Muscle of back (tissue), 11 donors: ENCODE results near the gene TIGD3. TPM values are rescaled to one million over a fixed set of nuclear protein-coding genes. Genes with fewer than 3 reads are reported as not detected.
A peak's percentile ranks its signal among the peaks of the same experiment; 100 is the strongest.

ENCODE experiments used
- DNase-seq, 3 donors: peaks; one replicate each; pipeline versions ENCODE4 v3.0.0 to v3.0.0-alpha.2; 2013
- polyA plus RNA-seq, 10 donors: library from polyadenylated mRNA; unstranded; fragments of 120-200 nt; gene quantifications; one replicate each; pipeline ENCODE4 v1.2.1, GENCODE V29; 2013; ENCODE audit not compliant: insufficient read length in 10 of 10

Gene TIGD3
- polyA plus RNA-seq, 10 donors: 0.10 to 0.22 (median 0.19) TPM; not detected in 2

GRCh38 chr11:65389294-65389980 lies 34.9 kb downstream of the TIGD3 start:
- no peak for DNase-seq

- DNase-seq: peak in 1 of 3 donors; percentile 22
These were observed 35.8 kb downstream of the TIGD3 start for GRCh38 chr11:65390099-65390941.

- peak in 1 of 3 donors; percentile 32 for DNase-seq
These were observed 36.4 kb downstream of the TIGD3 start for GRCh38 chr11:65390996-65391395.

GRCh38 chr11:65392186-65392829 lies 37.8 kb downstream of the TIGD3 start:
- no peak for DNase-seq

DNA sequence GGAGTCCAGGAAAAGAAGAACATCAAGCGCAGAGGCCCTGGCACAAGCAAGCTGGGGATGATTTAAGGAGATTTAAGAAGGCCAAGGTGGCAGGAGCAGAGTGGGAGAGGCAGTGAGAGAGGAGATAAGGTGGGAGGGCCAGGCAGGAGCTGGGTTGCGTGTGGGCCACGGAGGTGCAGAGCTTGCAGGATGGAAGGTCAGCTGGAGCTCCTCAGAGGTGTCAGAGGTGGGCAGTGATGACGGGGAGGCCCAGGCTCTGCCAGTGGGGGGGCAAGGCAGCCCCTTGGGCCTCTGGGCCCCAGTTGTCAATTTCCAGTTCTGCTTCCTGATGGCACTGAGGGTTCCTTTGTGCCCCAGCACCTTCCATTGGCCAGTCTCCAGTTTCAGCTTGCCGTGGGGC lies 38.3 kb downstream of the TIGD3 start:
- DNase-seq: no peak

GRCh38 chr11:65393513-65394079 lies 39.0 kb downstream of the TIGD3 start:
- no peak for DNase-seq

DNA sequence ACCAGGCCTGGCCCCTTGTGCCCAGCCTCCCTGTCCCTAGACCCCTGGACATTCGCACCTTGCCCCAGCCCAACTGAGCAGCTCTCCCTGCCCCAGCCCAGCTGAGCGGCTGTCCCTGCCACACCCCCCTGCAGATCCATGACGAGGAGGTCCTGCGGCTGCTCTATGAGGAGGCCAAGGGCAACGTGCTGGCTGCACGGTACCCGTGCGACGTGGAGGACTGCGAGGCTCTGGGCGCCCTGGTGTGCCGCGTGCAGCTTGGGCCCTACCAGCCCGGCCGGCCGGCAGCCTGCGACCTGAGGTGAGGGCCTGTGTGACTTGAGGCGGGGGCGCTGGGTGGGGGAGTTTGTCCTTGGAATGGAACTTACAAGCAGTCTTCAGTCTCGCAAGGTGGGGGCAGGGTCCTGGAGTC lies 39.6 kb downstream of the TIGD3 start:
- no peak for DNase-seq

GRCh38 chr11:65395961-65396530 lies 41.5 kb downstream of the TIGD3 start:
- no peak for DNase-seq

- DNase-seq: no peak
These were observed 42.5 kb downstream of the TIGD3 start for GRCh38 chr11:65396769-65397745.

- no peak for DNase-seq
These were observed 43.9 kb downstream of the TIGD3 start for GRCh38 chr11:65398362-65398910.

DNA sequence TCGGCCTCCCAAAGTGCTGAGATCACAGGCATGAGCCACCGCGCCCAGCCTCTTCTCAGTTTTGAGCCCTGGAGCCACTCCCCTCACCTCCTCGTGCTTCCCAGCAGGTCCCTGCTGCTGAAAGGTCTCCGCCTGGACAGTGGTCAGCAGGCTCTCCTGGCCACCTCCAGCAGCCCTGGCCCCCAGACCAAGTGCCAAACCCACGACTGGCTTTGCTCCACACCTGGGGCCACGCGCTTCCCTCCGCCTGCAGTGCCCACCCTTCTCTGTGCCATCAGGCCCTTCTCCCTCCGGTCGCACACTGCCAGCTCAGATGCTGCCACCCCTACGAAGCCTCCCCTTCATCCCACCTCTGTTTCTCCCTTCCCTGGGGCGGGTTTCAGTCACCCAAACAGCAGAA lies 44.7 kb downstream of the TIGD3 start:
- no peak for DNase-seq

DNA sequence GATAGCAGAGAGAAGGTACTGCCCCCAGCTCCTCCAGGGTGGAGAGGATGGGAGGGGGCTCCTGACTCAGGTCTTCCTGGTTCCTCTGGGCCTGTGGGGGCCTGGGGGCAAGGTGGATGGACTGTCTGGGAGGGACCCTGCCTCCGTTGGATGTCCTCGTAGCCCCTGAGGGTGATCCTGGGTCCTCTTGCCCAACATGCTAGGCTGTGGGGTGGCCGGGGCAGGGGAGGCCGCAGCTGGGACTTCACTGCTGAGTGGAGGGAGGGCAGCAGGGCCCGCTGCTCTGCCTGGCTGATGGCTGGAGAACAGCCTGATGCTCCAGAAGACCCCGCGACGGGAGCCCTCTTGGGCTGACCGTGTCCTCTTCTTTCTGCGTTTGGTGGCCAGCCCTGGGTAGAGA lies 45.3 kb downstream of the TIGD3 start:
- DNase-seq: no peak

DNA sequence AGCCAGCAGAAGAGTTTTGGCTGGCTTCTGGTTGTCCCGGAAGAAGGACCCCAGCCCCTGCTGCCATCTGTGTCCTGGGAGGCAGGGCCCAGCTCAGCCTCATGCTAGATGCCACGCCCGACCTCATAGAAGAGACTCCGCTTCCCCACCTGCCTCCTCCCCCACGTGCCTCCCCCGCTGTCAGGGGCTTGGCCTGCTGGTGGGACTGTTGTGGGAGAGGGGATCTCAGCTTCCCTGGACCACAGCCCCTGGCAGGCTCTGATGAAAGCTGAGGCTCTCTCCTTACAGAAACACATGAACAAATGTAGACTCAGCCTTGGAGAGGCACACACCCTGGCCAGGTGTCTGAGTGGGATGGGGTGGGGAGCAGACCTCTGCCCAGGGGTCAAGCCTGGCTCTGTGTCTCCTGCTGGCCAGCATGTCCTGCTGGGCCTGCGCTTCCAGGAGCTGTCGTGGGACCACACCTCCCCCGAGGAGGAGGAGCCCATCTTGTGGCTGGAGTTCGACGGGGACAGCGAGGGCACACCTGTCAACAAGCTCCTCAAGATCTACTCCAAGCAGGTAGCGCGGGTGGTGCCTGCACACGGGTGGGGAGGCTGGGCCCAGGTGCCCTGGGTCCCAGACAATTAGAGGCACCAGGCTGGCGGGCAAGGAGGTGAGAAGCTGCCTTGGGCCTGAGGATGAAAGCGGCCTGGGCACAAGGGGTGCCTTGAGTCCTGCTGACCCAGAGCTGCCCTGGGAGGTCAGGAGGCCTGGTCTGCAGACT lies 45.9 kb downstream of the TIGD3 start:
- DNase-seq: no peak

DNA sequence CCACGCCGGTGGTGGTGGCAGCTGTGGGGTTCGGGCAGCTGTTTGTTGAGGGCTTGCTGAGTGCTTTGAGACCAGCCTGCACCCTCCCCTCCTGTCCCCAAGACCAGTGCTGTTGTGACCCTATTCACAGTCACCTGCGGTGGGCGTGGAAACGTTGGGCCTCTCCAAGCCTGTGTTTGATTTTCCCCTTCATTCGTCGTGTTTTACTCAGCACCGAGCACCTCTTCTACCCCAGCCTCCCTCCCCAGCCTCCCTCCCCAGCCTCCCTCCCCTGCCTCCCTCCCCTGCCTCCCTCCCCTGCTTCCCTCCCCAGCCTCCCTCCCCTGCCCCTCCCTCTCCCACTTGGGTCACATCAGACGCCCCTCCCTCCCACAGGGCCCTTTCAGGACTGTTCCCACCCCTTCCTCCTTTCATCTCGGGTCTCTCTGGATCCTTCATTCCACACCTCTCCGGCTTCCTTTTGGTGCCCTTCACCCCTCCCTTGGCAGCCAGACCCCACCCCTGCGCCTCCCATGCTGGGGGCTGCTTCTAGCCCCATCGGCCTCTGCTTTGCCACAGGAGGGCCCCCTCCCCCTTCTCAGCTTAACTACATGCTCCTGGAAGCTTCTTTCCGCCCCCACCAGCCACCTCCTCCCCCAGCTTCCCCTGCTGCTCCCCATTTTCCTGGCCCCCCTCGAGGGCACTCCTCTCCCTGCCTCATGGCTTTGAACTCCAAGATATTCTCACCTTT lies 46.7 kb downstream of the TIGD3 start:
- no peak for DNase-seq

DNA sequence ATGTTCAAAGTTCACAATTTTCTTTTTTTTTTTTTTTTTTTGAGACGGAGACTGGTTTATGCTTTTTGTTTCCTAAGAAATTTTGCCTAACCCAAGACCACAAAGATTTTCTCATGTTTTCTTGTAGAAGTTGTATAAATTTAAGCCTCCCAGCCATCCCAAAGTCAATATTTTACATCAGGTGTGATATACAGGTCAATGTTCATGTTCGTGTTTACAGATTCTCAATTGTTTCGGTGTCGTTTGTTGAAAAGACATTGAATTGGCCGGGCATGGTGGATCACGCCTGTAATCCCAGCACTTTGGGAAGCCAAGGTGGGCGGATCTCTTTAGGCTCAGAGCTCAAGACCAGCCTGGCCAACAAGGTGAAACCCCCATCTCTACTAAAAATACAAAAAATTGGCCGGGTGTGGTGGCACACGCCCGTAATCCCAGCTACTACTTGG lies 47.3 kb downstream of the TIGD3 start:
- DNase-seq: no peak

DNA sequence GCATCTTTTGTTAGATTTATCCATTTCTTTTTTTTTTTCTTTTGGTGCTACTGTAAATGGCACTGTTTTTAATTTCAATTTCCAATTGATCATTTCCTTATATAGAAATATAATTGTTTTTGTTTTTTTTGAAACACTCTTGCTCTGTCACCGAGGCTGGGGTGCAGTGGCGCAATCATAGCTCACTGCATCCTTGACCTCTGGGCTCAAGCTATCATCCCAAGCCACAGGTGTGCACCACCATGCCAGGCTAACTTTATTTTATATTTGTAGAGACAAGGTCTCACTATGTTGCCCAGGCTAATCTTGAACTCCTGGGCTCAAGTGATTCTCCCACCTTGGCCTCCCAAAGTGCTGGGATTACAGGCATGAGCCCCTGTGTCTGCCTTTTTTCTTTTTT lies 48.2 kb downstream of the TIGD3 start:
- no peak for DNase-seq

GRCh38 chr11:65403607-65404121 lies 49.1 kb downstream of the TIGD3 start:
- peak in 1 of 3 donors; percentile 56 for DNase-seq

- no peak for DNase-seq
These were observed 49.7 kb downstream of the TIGD3 start for GRCh38 chr11:65404210-65404609.
